ENCODE data around the gene PARD3B.

DNA sequence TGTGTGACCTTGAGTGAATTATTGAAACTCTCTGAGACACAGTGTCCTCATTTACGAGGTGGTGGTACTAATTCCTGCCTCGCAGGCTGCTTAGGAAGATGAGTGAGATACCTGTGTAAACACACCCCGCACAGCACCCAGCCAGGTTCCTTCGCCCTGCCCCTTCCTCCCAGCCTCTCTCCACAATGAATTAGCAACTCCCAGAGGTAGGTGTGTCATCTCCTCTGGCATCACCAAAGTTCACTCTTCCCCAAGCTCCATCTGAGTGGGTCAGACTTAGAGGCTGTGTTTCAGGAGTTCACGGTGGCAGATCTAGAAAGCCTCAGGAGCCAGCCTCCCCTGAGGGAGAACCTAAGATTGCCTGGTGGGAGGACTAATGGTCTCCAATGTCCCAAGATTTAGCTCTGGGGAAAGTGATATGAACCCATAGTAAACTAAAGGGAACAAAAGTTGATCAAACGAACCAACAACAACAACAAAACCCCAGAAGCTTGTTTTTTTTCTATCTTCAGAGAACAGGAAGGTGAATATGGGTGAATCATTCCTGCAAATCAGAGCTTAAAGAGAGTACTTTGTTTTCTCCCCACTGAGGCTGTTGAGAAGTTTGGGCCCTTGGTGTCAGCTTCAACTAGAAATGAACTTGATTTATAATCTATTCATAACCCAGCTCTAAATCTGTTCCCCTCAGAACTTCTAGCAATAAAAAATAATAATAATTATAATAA is 1092.7 kb downstream of the PARD3B start:
- no peak for TF ChIP-seq CTCF (IDR thresholded peaks at IDR 0.05; ENCODE audit: low read depth, low read length)
- TF ChIP-seq POLR2A (IDR thresholded peaks at IDR 0.05; ENCODE audit: extremely low read depth, insufficient read length): no peak
- TF ChIP-seq, protein P1, sequence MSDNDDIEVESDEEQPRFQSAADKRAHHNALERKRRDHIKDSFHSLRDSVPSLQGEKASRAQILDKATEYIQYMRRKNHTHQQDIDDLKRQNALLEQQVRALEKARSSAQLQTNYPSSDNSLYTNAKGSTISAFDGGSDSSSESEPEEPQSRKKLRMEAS (IDR thresholded peaks at IDR 0.05; ENCODE audit: low read depth, low read length): no peak
